Lower leg skin (tissue), 4 donors: ENCODE results near the gene TMEM200A. TPM values are rescaled to one million over a fixed set of nuclear protein-coding genes. Genes with fewer than 3 reads are reported as not detected.

Experiments used
- DNase-seq, 2 donors: peaks; one replicate each; pipeline ENCODE4 v3.0.0-alpha.2; 2019; ENCODE audit warnings: low spot score in 2 of 2
- H3K4me3 ChIP-seq: fragments of 200-600 bp; sonication (generic); 2 replicates; pipeline ENCODE4 v1.5.1; 2017; ENCODE audit warnings: mild to moderate bottlenecking, low read depth; ENCODE audit not compliant: poor library complexity, severe bottlenecking
- POLR2A ChIP-seq, 2 donors: fragments of 450-650 bp; IDR thresholded peaks; one replicate each; pipeline ENCODE4 v1.6.1; 2016 to 2017; ENCODE audit warnings: antibody characterized with exemption in 2 of 2, mild to moderate bottlenecking in 1 of 2, moderate library complexity in 1 of 2
- WGBS, 2 donors: methylation state at CpG; one replicate each; pipeline ENCODE4 v1.1.5; 2018; 5-methylcytosine and 5-hydroxymethylcytosine counted together
- intact Hi-C: fragments of 100-400 bp; cut with DNase I; formaldehyde crosslinking; loops from one replicate; pipeline ENCODE4 v1.15.0; 2023; ENCODE audit warnings: low total_unique reads
- total RNA-seq, 4 donors: library from RNA; depleted of rRNA; stranded (reverse); fragments of >200 nt; gene quantifications; one replicate each; pipeline ENCODE4 v1.1.0, GENCODE V29; 2016
- TF ChIP-seq, protein P1 (sequence below), 3 donors: fragments of 450-650 bp; IDR thresholded peaks; one replicate each; pipeline ENCODE4 v1.5.1; 2016; ENCODE audit warnings: antibody characterized with exemption in 3 of 3, mild to moderate bottlenecking in 3 of 3, moderate library complexity in 2 of 3

The TMEM200A gene
- total RNA-seq, 4 donors from 2014 or later: 0.23 to 1.6 (median 0.68) TPM

DNA sequence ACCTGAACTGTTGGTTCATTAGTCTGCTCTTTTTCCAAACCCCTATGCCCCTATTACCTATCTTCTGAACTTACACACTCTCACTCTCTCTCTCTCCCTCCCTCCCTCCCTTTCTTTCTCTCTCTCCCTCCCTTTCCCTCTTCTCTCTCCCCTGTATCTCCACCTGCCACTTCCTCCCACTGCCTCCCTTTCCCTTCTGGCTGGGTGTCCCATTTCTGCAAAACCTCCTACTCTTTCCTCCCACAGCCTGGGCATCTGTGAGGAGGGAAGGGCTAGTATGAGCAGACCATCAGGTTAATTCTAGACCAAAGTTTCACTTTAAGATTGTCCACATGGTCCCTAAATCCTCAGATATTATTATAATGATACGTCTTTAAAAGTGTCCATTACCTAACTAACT is 95.1 kb downstream of the TMEM200A start:
- H3K4me3 ChIP-seq: no peak overlapping the region
- intact Hi-C loops: no loop called here
- TF ChIP-seq, protein P1, sequence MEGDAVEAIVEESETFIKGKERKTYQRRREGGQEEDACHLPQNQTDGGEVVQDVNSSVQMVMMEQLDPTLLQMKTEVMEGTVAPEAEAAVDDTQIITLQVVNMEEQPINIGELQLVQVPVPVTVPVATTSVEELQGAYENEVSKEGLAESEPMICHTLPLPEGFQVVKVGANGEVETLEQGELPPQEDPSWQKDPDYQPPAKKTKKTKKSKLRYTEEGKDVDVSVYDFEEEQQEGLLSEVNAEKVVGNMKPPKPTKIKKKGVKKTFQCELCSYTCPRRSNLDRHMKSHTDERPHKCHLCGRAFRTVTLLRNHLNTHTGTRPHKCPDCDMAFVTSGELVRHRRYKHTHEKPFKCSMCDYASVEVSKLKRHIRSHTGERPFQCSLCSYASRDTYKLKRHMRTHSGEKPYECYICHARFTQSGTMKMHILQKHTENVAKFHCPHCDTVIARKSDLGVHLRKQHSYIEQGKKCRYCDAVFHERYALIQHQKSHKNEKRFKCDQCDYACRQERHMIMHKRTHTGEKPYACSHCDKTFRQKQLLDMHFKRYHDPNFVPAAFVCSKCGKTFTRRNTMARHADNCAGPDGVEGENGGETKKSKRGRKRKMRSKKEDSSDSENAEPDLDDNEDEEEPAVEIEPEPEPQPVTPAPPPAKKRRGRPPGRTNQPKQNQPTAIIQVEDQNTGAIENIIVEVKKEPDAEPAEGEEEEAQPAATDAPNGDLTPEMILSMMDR (IDR thresholded peaks at IDR 0.05): no peak
- TF ChIP-seq POLR2A (IDR thresholded peaks at IDR 0.05): no peak
- 90 to 97% methylated on average over 1 of the region's 1 CpG for WGBS, 2 donors
- no peak for DNase-seq

DNA sequence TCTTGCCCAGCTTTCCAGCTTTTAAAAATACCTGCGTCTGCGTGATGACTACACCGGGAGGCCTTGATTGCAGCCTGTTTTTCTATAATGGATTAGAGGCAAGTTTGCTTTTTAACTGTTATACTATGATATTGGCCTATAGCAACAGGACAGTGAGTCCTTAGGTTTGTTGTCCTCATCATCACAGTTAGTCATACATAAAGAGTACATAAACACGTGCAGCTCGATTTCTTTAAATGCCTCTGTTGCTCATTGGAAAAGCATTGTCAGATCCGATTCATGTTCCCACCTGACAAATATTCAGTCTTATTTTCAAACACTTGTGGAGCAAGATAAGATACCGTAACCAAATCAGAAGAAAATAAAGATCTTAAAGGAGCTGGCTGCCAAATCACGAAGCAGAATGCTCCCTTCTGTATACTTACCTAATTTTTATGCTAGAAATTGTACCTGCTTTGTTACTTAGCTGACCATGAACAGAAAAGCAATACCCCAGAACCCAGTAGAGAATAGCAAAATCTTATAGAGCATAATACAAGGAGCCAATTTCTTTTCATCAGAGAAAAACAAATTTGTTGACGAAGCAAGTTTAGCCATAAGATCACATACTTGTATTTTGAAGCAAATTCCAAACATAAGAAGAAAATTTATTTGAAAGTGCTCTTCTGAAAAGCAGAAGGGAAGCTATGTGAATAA is 100.4 kb downstream of the TMEM200A start:
- TF ChIP-seq, protein P1 (IDR thresholded peaks at IDR 0.05): no peak
- no peak for TF ChIP-seq POLR2A (IDR thresholded peaks at IDR 0.05)
- WGBS, 2 donors: 72 to 83% methylated on average over 9 of the region's 9 CpGs
- no peak for DNase-seq

DNA sequence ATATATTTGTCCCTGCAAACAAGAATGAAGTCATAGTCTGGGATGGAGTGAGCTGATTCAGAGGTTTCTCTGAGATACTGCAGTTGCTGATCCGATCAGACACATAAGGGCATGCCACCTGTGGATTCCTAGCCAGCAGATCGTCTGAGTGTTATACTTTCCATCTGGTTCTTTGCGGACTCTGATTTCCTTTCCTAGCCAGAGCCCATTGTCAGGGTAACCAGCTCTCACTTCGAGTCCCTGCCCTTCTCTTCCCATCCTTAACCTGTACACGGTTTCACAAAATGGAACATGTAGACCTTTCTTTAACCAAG is 100.9 kb downstream of the TMEM200A start:
- 62 to 63% methylated on average over 5 of the region's 5 CpGs for WGBS, 2 donors
- no peak overlapping the region for H3K4me3 ChIP-seq
- TF ChIP-seq, protein P1 (IDR thresholded peaks at IDR 0.05): no peak
- no peak for TF ChIP-seq POLR2A (IDR thresholded peaks at IDR 0.05)
- no peak for DNase-seq
- intact Hi-C loops: no loop called here

More for the DNA sequence above, 100.4 kb downstream of the TMEM200A start:
- intact Hi-C loops: no loop called here
- H3K4me3 ChIP-seq: no peak overlapping the region

DNA sequence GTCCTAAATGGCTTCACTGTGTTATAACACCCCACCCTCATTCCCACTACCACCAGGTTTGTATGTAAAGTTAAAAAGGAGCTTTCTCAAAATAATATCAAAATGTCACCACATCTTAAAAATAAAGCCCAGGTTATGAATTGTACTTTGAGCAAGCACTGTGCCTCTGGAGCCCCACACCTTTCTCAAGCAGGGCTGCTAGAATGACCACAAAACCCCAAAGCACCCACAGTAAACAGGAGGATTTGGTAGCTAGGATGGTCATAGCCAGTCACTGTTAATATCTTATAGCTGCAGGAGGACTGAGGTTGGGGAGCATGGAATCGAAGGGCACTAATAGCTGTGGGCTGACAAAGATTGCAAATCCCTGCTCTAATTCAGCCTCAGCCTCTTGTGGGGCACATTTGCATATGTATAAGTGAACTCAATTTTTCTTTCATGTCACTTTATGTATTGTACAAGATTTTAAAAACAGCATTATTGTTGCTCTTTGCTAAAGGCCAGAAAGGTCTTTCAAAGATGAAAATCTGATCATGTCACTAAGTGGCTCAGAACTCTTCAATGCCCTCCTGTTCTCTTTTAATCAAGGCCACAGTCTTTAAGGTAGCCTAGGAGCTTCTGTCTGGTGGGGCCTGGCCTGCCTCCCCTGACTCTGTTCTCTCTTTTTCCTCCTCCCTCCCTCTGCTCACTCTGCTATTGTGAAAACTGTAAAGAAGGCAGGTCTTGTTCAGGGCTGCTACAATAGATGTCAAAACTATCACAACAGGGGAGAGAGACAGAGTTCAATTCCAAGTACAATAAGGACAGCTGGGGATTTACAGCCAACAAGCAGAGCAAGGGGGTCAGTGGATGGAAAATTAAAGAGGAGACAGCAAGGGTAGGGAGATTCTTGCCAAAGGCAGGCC is 101.6 kb downstream of the TMEM200A start:
- DNase-seq: no peak
- intact Hi-C loops: no loop called here
- WGBS, 2 donors: 67 to 86% methylated on average over 1 of the region's 1 CpG

DNA sequence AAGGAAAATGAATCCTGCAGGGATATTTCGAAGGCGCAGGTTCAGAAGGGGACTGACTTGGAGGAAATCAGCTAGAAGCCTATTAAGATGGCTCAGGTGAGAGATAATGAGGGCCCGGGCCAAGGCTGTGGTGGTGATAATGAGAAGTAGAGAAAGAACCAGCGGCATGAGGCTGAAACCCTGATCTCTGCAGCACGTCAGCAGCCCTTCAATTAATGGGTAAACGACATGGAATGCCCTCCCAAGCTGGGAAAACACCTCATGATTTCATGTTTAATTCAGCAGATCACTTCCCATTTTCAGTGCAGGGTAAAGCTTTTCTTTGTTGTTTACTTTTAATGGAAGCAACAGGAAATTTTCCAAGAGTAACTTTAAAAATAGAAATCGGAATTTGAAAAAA is 104.9 kb downstream of the TMEM200A start:
- WGBS, 2 donors: 88 to 93% methylated on average over 7 of the region's 7 CpGs
- DNase-seq: no peak
- intact Hi-C loops: no loop called here
- H3K4me3 ChIP-seq: no peak overlapping the region
- TF ChIP-seq, protein P1 (IDR thresholded peaks at IDR 0.05): no peak
- TF ChIP-seq POLR2A (IDR thresholded peaks at IDR 0.05): no peak

More for the DNA sequence above, 101.6 kb downstream of the TMEM200A start:
- no peak overlapping the region for H3K4me3 ChIP-seq
- TF ChIP-seq, protein P1 (IDR thresholded peaks at IDR 0.05): no peak
- no peak for TF ChIP-seq POLR2A (IDR thresholded peaks at IDR 0.05)
